Muscle of leg (tissue), 11 donors: ENCODE data around the gene YPEL2. TPM values are rescaled to one million over a fixed set of nuclear protein-coding genes. Genes with fewer than 3 reads are reported as not detected.
A peak's percentile ranks its signal among the peaks of the same experiment; 100 is the strongest.
"Not testable (repeated sequence)": the region's sequence is repeated elsewhere in the genome, so short reads cannot be mapped to it uniquely, and the experiment has no call there.

Experiments
- DNase-seq: peaks from one replicate; pipeline ENCODE4 v3.0.0; 2013
- H3K27ac ChIP-seq: one replicate; pipeline ENCODE4 v1.5.1; 2013; ENCODE audit warnings: mild to moderate bottlenecking, low read length, control low read depth
- H3K27me3 ChIP-seq: one replicate; pipeline ENCODE4 v1.6.1; 2013; ENCODE audit warnings: low read length; ENCODE audit not compliant: control insufficient read depth, insufficient read depth
- H3K36me3 ChIP-seq: one replicate; pipeline ENCODE4 v1.6.1; 2013; ENCODE audit warnings: low read length; ENCODE audit not compliant: control insufficient read depth, insufficient read depth
- H3K4me1 ChIP-seq: one replicate; pipeline ENCODE4 v1.6.1; 2013; ENCODE audit warnings: low read length; ENCODE audit not compliant: control insufficient read depth, insufficient read depth
- H3K4me3 ChIP-seq: one replicate; pipeline ENCODE4 v1.5.1; 2013; ENCODE audit warnings: low read length, control low read depth
- H3K9me3 ChIP-seq: replicated peaks from 2 replicates; pipeline ENCODE4 v1.6.1; 2013; ENCODE audit warnings: low read depth, low read length; ENCODE audit not compliant: control insufficient read depth
- WGBS: methylation state at CpG from one replicate; pipeline ENCODE4 v1.1.5; 2013; ENCODE audit warnings: missing lambda C conversion rate; ENCODE audit not compliant: insufficient coverage; 5-methylcytosine and 5-hydroxymethylcytosine counted together
- polyA plus RNA-seq, 8 donors: library from polyadenylated mRNA; unstranded; fragments of 120-200 nt; gene quantifications; one replicate each; pipeline versions ENCODE4 v1.2.1 to v1.2.3, GENCODE V29; 2013; ENCODE audit warnings: inconsistent platforms in 1 of 8, low replicate concordance in 1 of 8; ENCODE audit not compliant: insufficient read length in 8 of 8, insufficient read depth in 1 of 8
- total RNA-seq: library from RNA; stranded (reverse); fragments of 120-200 nt; gene quantifications from one replicate; pipeline ENCODE4 v1.2.4, GENCODE V29; 2013

Gene YPEL2
- total and polyA plus RNA-seq, 9 donors: 11.3 to 15.6 (median 12.8) TPM

GRCh38 chr17:59402760-59403159, 71.3 kb downstream of the YPEL2 start:
- Histone ChIP-seq H3K27ac (no peak overlapping the region), H3K27me3 (no peaks in the 10 kb centered on the region)

GRCh38 chr17:59404471-59404870, 73.0 kb downstream of the YPEL2 start:
- no peaks in the 10 kb centered on the region for H3K27me3 ChIP-seq
- no CpG with 5 or more reads among the region's 3 CpGs for WGBS
- no peak overlapping the region for H3K4me3 ChIP-seq
- no peak for DNase-seq
- H3K36me3 ChIP-seq: peaks cover 6% of the 10 kb centered on the region
- H3K27ac ChIP-seq: no peak overlapping the region
- H3K9me3 ChIP-seq: peaks cover 2% of the 10 kb centered on the region
- H3K4me1 ChIP-seq: peaks cover 11% of the 10 kb centered on the region

More at GRCh38 chr17:59402760-59403159, 71.3 kb downstream of the YPEL2 start:
- peaks cover 11% of the 10 kb centered on the region for H3K4me1 ChIP-seq
- no peak for DNase-seq
- peaks cover 14% of the 10 kb centered on the region for H3K36me3 ChIP-seq
- 100% methylated on average over 1 of the region's 4 CpGs for WGBS
- H3K9me3 ChIP-seq: no peaks in the 10 kb centered on the region
- no peak overlapping the region for H3K4me3 ChIP-seq

GRCh38 chr17:59405944-59406705, 74.7 kb downstream of the YPEL2 start:
- Histone ChIP-seq H3K4me1 (peaks cover 11% of the 10 kb centered on the region), H3K27ac (peak overlapping the region; percentile 2), H3K36me3 (peaks cover 3% of the 10 kb centered on the region), H3K4me3 (no peak overlapping the region), H3K27me3 (no peaks in the 10 kb centered on the region), H3K9me3 (peaks cover 12% of the 10 kb centered on the region)
- WGBS: 83% methylated on average over 2 of the region's 13 CpGs
- no peak for DNase-seq

DNA sequence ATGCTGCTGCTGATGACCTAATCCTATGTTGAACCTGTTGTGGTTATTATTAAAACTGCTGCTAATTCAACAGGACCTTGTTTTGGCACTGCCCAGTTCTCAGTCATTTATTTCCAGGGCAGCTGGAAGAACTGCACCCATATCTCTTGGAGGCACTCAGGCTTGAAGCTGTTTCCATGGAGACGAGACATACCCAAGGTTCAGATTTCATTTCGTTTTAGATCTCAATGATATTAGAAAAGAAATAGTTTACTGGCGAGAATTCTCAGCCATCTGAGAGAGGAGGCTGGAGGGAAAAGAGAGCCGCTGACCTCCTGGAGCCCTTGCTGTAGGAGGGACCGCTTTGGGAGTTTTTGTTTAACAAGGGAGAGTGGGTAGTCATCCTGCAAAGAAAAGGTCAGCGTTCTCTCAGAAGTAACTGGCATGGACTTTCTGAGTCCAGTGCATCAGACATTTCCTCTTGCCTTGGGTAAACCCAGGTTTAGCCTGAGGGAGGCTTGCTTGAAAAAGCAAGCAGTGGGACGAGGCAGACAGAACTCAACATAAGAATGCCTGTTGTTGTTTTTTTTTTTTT, 75.4 kb downstream of the YPEL2 start:
- H3K36me3 ChIP-seq: peaks cover 3% of the 10 kb centered on the region
- H3K27ac ChIP-seq: peak overlapping the region; percentile 2
- DNase-seq: peak; percentile 40
- peaks cover 11% of the 10 kb centered on the region for H3K4me1 ChIP-seq
- H3K4me3 ChIP-seq: no peak overlapping the region
- 29% methylated on average over 5 of the region's 7 CpGs for WGBS
- H3K9me3 ChIP-seq: peaks cover 12% of the 10 kb centered on the region
- no peaks in the 10 kb centered on the region for H3K27me3 ChIP-seq

DNA sequence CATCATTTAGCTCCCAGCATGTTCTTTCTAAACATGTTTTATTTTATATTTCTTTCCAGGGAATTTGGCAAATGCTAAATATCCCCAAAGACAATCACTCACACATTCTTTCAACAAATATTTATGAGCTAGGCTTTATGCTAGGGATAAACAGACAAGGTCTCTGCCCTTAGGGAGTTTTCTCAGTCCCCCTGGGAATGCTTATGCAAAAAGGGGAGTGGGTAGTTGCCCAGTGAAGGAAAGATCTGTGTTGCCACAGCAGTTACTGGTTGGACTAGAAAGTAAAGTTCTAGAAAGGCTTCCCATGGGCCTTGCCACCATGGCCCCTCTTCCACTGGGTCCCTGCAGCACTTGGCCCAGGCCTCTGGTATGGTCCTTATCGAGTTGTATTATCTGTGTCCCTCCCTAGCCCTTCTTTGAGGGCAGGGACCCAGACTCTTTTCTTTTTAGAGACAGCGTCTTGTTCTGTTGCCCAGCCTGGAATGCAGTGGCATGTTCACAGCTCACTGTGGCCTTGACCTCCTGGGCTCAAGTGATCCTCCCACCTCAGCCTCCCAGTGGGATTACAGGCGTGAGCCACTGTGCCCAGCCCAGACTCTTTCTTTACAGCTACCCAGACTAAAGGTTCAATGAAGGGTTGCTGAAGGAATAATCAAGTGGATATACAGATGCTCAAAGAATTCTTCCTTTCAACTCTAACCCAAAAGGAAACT, 78.0 kb downstream of the YPEL2 start:
- peaks cover 21% of the 10 kb centered on the region for H3K4me1 ChIP-seq
- 70% methylated on average over 2 of the region's 3 CpGs for WGBS
- no peak for DNase-seq

GRCh38 chr17:59410049-59410437, 78.6 kb downstream of the YPEL2 start:
- 93% methylated on average over 3 of the region's 4 CpGs for WGBS
- peaks cover 21% of the 10 kb centered on the region for H3K4me1 ChIP-seq
- H3K36me3 ChIP-seq: no peaks in the 10 kb centered on the region
- no peak overlapping the region for H3K4me3 ChIP-seq
- H3K27me3 ChIP-seq: no peaks in the 10 kb centered on the region
- H3K9me3 ChIP-seq: peaks cover 12% of the 10 kb centered on the region
- no peak for DNase-seq
- no peak overlapping the region for H3K27ac ChIP-seq

More for the DNA sequence above, 78.0 kb downstream of the YPEL2 start:
- no peaks in the 10 kb centered on the region for H3K27me3 ChIP-seq
- H3K9me3 ChIP-seq: peaks cover 12% of the 10 kb centered on the region
- H3K4me3 ChIP-seq: no peak overlapping the region
- H3K27ac ChIP-seq: no peak overlapping the region
- H3K36me3 ChIP-seq: no peaks in the 10 kb centered on the region

DNA sequence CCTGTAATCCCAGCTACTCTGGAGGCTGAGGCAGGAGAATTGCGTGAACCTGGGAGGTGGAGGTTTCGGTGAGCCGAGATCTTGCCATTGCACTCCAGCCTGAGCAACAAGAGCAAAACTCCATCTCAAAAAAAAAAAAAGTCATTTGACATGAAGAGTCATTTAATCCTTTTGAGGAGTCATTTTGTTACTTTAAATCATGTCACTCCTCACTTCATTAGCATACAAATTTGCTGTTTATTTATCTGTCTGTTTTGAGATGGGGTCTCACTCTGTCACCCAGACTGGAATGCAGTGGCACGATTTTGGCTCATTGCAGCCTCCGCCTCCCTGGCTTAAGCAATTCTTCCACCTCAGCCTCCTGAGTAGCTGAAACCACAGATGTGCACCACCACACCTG, 81.0 kb downstream of the YPEL2 start:
- WGBS: 40% methylated on average over 1 of the region's 5 CpGs
- H3K9me3 ChIP-seq: peaks cover 12% of the 10 kb centered on the region
- not testable (repeated sequence) for H3K4me1 ChIP-seq, H3K4me3 ChIP-seq, H3K27me3 ChIP-seq, H3K36me3 ChIP-seq, DNase-seq
- H3K27ac ChIP-seq: peak overlapping the region; percentile 25

DNA sequence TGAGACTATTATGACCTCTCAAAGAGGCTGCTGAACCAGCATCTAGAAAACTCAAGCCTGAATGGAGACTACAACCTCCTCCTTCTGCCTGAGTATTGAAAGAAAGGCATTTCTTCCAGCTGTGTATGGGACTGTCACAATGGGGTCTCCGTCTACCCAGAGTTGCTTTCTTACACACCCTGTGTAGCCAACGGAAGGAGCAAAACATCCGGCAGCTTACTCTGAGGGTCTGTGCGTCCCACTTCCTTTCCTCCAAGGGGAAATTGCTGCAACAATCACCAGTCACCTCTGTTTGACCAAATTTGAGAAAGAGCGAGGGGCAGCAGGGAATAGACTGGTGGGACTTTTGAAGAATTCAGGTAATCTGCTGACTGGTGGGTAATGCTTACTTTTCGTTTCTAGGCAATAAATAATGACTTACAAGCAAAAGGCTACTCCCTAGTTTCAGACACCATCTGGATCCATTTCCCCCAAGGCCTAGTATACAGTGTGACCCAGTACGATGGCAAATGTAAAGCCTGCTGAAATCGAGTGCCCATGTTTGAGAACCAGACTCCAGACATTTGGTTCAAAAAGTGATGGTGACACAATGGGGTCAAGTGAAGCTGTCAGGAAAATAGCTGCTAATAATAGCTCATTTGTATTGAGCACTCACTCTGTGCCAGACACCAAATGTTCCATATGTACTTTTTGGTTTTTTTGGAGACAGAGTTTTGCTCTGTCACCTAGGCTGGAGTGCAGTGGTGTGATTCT, 81.7 kb downstream of the YPEL2 start:
- Histone ChIP-seq H3K36me3 (no peaks in the 10 kb centered on the region), H3K27me3 (no peaks in the 10 kb centered on the region), H3K4me1 (peaks cover 10% of the 10 kb centered on the region), H3K4me3 (no peak overlapping the region), H3K9me3 (peaks cover 12% of the 10 kb centered on the region), H3K27ac (peak overlapping the region; percentile 25)
- whole genome bisulfite sequencing: 41% methylated on average over 3 of the region's 8 CpGs
- no peak for DNase-seq

- Histone ChIP-seq H3K4me3 (no peak overlapping the region), H3K4me1 (peaks cover 12% of the 10 kb centered on the region), H3K36me3 (no peaks in the 10 kb centered on the region), H3K27me3 (no peaks in the 10 kb centered on the region), H3K27ac (no peak overlapping the region), H3K9me3 (peaks cover under 1% of the 10 kb centered on the region)
- 74% methylated on average over 3 of the region's 5 CpGs for WGBS
- no peak for DNase-seq
Observed at GRCh38 chr17:59415397-59415796, 83.9 kb downstream of the YPEL2 start.

DNA sequence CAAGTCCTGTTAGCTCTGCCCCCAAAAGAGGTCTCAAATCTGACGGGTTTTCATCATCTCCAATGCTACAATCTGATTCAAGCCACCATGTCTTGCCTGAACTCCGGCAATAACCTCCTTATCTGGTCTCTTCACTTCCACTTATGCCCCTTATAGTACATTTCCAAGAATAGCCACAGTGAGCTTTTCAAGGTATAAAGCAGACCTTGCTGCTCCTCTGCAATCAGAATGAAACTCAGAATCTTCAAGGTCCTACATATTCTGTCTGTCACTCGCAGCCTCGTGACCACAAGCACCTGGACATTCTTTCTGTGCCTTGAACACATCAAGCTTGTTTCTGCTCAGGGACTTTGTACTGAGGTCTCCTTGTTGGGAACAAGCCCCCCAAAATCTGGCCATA, 84.7 kb downstream of the YPEL2 start:
- H3K9me3 ChIP-seq: no peaks in the 10 kb centered on the region
- no peaks in the 10 kb centered on the region for H3K36me3 ChIP-seq
- DNase-seq: no peak
- H3K27ac ChIP-seq: no peak overlapping the region
- H3K27me3 ChIP-seq: no peaks in the 10 kb centered on the region
- H3K4me3 ChIP-seq: no peak overlapping the region
- peaks cover 12% of the 10 kb centered on the region for H3K4me1 ChIP-seq
- WGBS: 80% methylated on average over 4 of the region's 4 CpGs
